ENCODE measurements around the gene NDUFC2. TPM values are rescaled to one million over a fixed set of nuclear protein-coding genes. Genes with fewer than 3 reads are reported as not detected.

Gene NDUFC2
- total and polyA plus RNA-seq, 2 of the 13 experiments (the other 11 are each of a cell fraction or from before 2014, with no cell fraction given): 256 to 363 TPM

DNA sequence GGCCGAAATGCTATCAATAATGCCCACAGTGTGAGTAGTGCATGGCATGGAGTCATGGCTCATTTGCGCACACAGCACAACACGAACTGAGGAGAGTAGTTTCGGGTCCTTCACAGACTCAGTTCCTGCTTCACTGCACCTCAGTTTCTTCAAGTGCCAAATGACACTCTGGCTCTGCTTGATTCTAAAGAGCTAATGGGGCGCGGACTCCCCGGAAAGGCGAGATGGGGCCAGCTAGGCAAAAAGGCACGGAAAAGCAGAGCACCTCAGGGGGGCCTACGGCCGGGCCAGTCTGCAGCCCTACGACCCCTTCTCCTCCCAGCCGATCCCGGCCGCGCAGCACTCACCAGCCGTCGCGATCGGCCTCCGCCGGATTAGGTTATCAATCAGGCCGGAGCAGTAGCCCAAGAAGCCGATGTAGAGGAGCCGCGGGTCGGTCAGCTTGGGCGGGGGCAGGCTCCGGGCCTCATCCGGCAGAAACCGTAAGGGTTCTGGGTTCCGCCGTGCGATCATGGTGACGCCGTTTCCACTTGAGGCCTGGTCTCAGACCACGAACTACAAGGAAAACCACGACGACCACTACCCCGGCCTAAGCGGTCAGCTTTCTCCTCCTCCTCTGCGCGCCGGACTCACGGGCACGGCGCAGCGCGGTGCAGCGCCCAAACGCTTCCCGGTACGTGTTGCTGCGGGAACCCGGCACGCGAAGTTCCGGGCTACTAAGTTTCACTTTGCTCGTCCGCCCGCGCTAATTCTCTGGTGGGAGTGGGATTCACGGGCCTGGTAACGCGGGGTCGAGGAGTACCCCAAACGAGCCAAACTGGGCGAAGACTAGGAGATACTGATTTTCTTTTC, at the start of gene NDUFC2 (continued):
- TF ChIP-seq, protein P1, sequence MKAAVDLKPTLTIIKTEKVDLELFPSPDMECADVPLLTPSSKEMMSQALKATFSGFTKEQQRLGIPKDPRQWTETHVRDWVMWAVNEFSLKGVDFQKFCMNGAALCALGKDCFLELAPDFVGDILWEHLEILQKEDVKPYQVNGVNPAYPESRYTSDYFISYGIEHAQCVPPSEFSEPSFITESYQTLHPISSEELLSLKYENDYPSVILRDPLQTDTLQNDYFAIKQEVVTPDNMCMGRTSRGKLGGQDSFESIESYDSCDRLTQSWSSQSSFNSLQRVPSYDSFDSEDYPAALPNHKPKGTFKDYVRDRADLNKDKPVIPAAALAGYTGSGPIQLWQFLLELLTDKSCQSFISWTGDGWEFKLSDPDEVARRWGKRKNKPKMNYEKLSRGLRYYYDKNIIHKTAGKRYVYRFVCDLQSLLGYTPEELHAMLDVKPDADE (CRISPR knock-in tag; IDR thresholded peaks at IDR 0.05): no peak
- TF ChIP-seq FOXM1 (CRISPR knock-in tag; IDR thresholded peaks at IDR 0.05): peak; percentile 92
- TF ChIP-seq, protein P2, sequence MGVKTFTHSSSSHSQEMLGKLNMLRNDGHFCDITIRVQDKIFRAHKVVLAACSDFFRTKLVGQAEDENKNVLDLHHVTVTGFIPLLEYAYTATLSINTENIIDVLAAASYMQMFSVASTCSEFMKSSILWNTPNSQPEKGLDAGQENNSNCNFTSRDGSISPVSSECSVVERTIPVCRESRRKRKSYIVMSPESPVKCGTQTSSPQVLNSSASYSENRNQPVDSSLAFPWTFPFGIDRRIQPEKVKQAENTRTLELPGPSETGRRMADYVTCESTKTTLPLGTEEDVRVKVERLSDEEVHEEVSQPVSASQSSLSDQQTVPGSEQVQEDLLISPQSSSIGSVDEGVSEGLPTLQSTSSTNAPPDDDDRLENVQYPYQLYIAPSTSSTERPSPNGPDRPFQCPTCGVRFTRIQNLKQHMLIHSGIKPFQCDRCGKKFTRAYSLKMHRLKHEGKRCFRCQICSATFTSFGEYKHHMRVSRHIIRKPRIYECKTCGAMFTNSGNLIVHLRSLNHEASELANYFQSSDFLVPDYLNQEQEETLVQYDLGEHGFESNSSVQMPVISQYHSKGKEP (CRISPR knock-in tag; IDR thresholded peaks at IDR 0.05): peak; percentile 96
- peak; percentile 91; the same call in 1 of the 2 replicates for TF ChIP-seq ZNF160 (CRISPR knock-in tag; IDR thresholded peaks at IDR 0.05)
- 0 out of 2 replicates have a peak, but pooled peaks have one; percentile 28 for TF ChIP-seq FOSL1 (CRISPR knock-in tag; IDR thresholded peaks at IDR 0.05; ENCODE audit: borderline replicate concordance)
- peak; percentile 66 for TF ChIP-seq ZNF263 (CRISPR knock-in tag; IDR thresholded peaks at IDR 0.05)
- TF ChIP-seq, protein P3, sequence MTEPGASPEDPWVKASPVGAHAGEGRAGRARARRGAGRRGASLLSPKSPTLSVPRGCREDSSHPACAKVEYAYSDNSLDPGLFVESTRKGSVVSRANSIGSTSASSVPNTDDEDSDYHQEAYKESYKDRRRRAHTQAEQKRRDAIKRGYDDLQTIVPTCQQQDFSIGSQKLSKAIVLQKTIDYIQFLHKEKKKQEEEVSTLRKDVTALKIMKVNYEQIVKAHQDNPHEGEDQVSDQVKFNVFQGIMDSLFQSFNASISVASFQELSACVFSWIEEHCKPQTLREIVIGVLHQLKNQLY (CRISPR knock-in tag; IDR thresholded peaks at IDR 0.05): peak; percentile 56; the same call in 1 of the 2 replicates
- TF ChIP-seq, protein P4, sequence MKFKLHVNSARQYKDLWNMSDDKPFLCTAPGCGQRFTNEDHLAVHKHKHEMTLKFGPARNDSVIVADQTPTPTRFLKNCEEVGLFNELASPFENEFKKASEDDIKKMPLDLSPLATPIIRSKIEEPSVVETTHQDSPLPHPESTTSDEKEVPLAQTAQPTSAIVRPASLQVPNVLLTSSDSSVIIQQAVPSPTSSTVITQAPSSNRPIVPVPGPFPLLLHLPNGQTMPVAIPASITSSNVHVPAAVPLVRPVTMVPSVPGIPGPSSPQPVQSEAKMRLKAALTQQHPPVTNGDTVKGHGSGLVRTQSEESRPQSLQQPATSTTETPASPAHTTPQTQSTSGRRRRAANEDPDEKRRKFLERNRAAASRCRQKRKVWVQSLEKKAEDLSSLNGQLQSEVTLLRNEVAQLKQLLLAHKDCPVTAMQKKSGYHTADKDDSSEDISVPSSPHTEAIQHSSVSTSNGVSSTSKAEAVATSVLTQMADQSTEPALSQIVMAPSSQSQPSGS (CRISPR knock-in tag; IDR thresholded peaks at IDR 0.05): peak; percentile 91
- TF ChIP-seq GFI1 (CRISPR knock-in tag; IDR thresholded peaks at IDR 0.05; ENCODE audit: borderline replicate concordance): peak; percentile 50; the same call in 1 of the 2 replicates
- TF ChIP-seq SAP130 (CRISPR knock-in tag; IDR thresholded peaks at IDR 0.05; ENCODE audit: low read depth): peak; percentile 90
- peak; percentile 86; the same call in 1 of the 2 replicates for TF ChIP-seq ZNF367 (CRISPR knock-in tag; IDR thresholded peaks at IDR 0.05; ENCODE audit: borderline replicate concordance)
- TF ChIP-seq, protein P5, sequence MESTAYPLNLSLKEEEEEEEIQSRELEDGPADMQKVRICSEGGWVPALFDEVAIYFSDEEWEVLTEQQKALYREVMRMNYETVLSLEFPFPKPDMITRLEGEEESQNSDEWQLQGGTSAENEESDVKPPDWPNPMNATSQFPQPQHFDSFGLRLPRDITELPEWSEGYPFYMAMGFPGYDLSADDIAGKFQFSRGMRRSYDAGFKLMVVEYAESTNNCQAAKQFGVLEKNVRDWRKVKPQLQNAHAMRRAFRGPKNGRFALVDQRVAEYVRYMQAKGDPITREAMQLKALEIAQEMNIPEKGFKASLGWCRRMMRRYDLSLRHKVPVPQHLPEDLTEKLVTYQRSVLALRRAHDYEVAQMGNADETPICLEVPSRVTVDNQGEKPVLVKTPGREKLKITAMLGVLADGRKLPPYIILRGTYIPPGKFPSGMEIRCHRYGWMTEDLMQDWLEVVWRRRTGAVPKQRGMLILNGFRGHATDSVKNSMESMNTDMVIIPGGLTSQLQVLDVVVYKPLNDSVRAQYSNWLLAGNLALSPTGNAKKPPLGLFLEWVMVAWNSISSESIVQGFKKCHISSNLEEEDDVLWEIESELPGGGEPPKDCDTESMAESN (CRISPR knock-in tag; conservative IDR thresholded peaks at IDR 0.05): peak; percentile 94
- TF ChIP-seq HOXA3 (CRISPR knock-in tag; IDR thresholded peaks at IDR 0.05): peak; percentile 95
- TF ChIP-seq NFYB (CRISPR knock-in tag; IDR thresholded peaks at IDR 0.05): peak; percentile 48; the same call in 1 of the 2 replicates
- 0 out of 2 replicates have a peak, but pooled peaks have one; percentile 50 for TF ChIP-seq ZNF775 (CRISPR knock-in tag; IDR thresholded peaks at IDR 0.05; ENCODE audit: borderline replicate concordance)
- 0 out of 2 replicates have a peak, but pooled peaks have one; percentile 74 for TF ChIP-seq BRCA1 (CRISPR knock-in tag; IDR thresholded peaks at IDR 0.05)
- no peak for TF ChIP-seq NFIB (CRISPR knock-in tag; IDR thresholded peaks at IDR 0.05; ENCODE audit: borderline replicate concordance)
- TF ChIP-seq YEATS4 (CRISPR knock-in tag; IDR thresholded peaks at IDR 0.05; ENCODE audit: borderline replicate concordance): peak; percentile 97
- TF ChIP-seq, protein P6, sequence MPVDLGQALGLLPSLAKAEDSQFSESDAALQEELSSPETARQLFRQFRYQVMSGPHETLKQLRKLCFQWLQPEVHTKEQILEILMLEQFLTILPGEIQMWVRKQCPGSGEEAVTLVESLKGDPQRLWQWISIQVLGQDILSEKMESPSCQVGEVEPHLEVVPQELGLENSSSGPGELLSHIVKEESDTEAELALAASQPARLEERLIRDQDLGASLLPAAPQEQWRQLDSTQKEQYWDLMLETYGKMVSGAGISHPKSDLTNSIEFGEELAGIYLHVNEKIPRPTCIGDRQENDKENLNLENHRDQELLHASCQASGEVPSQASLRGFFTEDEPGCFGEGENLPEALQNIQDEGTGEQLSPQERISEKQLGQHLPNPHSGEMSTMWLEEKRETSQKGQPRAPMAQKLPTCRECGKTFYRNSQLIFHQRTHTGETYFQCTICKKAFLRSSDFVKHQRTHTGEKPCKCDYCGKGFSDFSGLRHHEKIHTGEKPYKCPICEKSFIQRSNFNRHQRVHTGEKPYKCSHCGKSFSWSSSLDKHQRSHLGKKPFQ (CRISPR knock-in tag; IDR thresholded peaks at IDR 0.05; ENCODE audit: insufficient replicate concordance): peak; percentile 83
- TF ChIP-seq, protein P7, sequence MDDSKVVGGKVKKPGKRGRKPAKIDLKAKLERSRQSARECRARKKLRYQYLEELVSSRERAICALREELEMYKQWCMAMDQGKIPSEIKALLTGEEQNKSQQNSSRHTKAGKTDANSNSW (CRISPR knock-in tag; IDR thresholded peaks at IDR 0.05; ENCODE audit: borderline replicate concordance): no peak; the same call in 1 of the 2 replicates
